HG02870 (cell line): ENCODE measurements around the gene UGT1A3.

Source experiments
- ATAC-seq: cut with Tn5 transposase; IDR thresholded peaks from one replicate; pipeline ENCODE4 v1.9.1; 2021; ENCODE audit warnings: mild to moderate bottlenecking, moderate library complexity; ENCODE audit not compliant: unreplicated experiment

Gene UGT1A3

GRCh38 chr2:233756429-233757081 lies 27.7 kb downstream of the UGT1A3 start:
- no peak for ATAC-seq

- ATAC-seq: no peak
These were observed 29.3 kb downstream of the UGT1A3 start for GRCh38 chr2:233758141-233758540.

- no peak for ATAC-seq
These were observed 30.0 kb downstream of the UGT1A3 start for GRCh38 chr2:233758849-233759248.

GRCh38 chr2:233760043-233760442 lies 31.2 kb downstream of the UGT1A3 start, which contains the start of gene UGT1A1:
Gene UGT1A1 (plus strand): TSS chr2:233760270. CDS start chr2:233760288, 18 bp downstream.
- ATAC-seq: no peak

- ATAC-seq: no peak
These were observed 32.4 kb downstream of the UGT1A3 start for GRCh38 chr2:233761040-233761769.

GRCh38 chr2:233764264-233764663 lies 35.4 kb downstream of the UGT1A3 start:
- no peak for ATAC-seq

GRCh38 chr2:233764761-233765160 lies 35.9 kb downstream of the UGT1A3 start:
- no peak for ATAC-seq

GRCh38 chr2:233766416-233766815 lies 37.6 kb downstream of the UGT1A3 start:
- ATAC-seq: no peak

GRCh38 chr2:233768076-233768475 lies 39.2 kb downstream of the UGT1A3 start:
- no peak for ATAC-seq

GRCh38 chr2:233769260-233769659 lies 40.4 kb downstream of the UGT1A3 start:
- no peak for ATAC-seq

GRCh38 chr2:233772153-233772552 lies 43.3 kb downstream of the UGT1A3 start:
- ATAC-seq: no peak

- no peak for ATAC-seq
These were observed 43.7 kb downstream of the UGT1A3 start for GRCh38 chr2:233772583-233772982.

- ATAC-seq: no peak
These were observed 45.0 kb downstream of the UGT1A3 start for GRCh38 chr2:233773854-233774253.

- no peak for ATAC-seq
These were observed 46.6 kb downstream of the UGT1A3 start for GRCh38 chr2:233775414-233775813.

GRCh38 chr2:233778030-233778429 lies 49.2 kb downstream of the UGT1A3 start, which contains the start of gene MROH2A:
Gene MROH2A (plus strand): TSS chr2:233778330. CDS start chr2:233779359, 1,029 bp downstream.
- no peak for ATAC-seq

GRCh38 chr2:233779722-233780121 lies 50.9 kb downstream of the UGT1A3 start:
- no peak for ATAC-seq

GRCh38 chr2:233780771-233781170 lies 51.9 kb downstream of the UGT1A3 start:
- no peak for ATAC-seq

GRCh38 chr2:233789554-233789953 lies 60.7 kb downstream of the UGT1A3 start:
- no peak for ATAC-seq

- no peak for ATAC-seq
These were observed 62.5 kb downstream of the UGT1A3 start for GRCh38 chr2:233791151-233791882.

GRCh38 chr2:233791883-233792329 lies 63.1 kb downstream of the UGT1A3 start:
- ATAC-seq: no peak

- no peak for ATAC-seq
These were observed 63.9 kb downstream of the UGT1A3 start for GRCh38 chr2:233792720-233793119.
